ENCODE measurements around the gene LIPT2.
A peak's percentile ranks its signal among the peaks of the same experiment; 100 is the strongest.
"Not testable (repeated sequence)": the region's sequence is repeated elsewhere in the genome, so short reads cannot be mapped to it uniquely, and the experiment has no call there.

Gene LIPT2

DNA sequence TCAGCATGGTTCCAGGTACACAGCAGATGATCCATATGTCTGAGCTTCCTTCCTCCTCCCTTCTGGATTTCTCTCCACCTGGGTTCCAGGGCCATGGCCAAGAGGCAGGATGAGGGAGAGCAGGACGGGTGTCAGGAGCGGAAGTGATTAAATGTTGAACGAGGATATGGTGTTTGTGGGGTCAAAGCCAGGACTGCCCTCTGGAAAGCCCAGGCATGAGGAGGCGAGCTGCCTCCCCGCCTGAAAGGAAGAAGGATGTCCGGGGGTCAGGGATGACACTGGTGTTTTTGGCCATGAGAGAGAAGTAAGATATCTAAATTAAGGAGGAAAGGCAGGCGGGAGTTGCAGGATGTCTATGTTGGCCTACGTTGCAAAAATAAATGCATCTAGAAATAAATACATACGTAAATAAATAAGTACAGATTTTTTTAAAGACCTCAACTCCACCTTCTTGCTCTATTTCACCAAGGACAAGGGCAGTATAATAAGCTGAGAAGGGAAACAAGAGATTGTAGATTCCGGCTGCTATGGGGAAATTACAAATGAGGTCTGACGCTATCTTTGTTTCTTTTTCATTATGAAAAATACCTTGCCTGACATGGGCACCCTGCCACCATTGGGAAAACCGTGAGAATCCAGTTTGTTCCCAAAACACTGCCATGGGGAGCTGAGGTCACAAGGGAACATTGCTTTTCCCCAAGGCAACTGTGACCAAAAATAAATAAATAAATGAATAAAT is 27.6 kb upstream of the LIPT2 start:
- H3K36me3 Mint-ChIP-seq (ENCODE audit: low read depth): no peaks in the 10 kb centered on the region
- H3K9me3 Mint-ChIP-seq: no peaks in the 10 kb centered on the region
- no peak overlapping the region for H3K27ac Mint-ChIP-seq
- H3K4me3 Mint-ChIP-seq: no peak overlapping the region
- no peaks in the 10 kb centered on the region for H3K4me1 Mint-ChIP-seq (ENCODE audit: low read depth)
- peaks cover 22% of the 10 kb centered on the region for H3K27me3 Mint-ChIP-seq

DNA sequence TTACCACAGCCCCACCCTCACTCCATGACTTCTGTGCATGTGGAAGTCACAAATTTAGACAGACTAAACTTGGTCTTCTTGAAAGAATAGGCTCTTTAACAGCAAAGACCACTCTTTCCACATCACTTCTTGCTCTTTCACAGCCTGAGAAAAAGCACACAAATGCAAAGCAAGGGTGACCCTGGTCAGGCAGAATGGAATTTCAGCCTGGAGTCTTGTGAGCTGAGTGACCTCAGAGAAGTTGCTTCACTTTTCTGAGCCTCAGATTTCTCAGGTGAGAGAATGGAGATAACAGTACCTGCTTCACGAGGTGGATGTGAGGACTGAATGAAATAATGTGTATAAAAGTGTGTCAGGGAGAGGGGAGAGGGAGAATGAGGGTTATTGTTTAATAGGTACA is 26.8 kb upstream of the LIPT2 start:
- Mint-ChIP-seq H3K4me1 (ENCODE audit: low read depth) (no peaks in the 10 kb centered on the region), H3K4me3 (no peak overlapping the region), H3K9me3 (no peaks in the 10 kb centered on the region), H3K27ac (no peak overlapping the region), H3K27me3 (peaks cover 26% of the 10 kb centered on the region), H3K36me3 (ENCODE audit: low read depth) (no peaks in the 10 kb centered on the region)

DNA sequence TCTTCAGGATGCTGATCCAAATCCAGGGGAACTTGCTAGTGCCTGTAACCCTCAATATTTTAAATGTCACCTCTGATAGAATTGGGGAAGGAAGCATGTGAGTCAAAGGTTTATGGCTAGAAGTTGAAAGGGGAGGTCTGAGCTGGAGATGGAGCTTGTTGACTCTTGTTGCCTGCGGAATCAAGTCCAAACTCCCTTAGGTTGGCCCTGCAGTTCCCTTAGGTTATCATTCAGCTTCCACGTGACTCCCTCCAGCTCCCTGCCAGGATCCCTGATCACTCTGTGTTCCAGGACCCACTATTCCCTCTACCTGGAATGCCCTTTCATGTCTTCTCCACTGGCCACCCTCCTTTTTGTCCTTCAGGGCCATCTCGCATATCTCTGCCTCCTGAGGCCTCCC is 26.2 kb upstream of the LIPT2 start:
- Mint-ChIP-seq H3K27me3 (peaks cover 21% of the 10 kb centered on the region), H3K36me3 (ENCODE audit: low read depth) (no peaks in the 10 kb centered on the region), H3K4me1 (ENCODE audit: low read depth) (no peaks in the 10 kb centered on the region), H3K27ac (no peak overlapping the region), H3K4me3 (no peak overlapping the region), H3K9me3 (no peaks in the 10 kb centered on the region)

DNA sequence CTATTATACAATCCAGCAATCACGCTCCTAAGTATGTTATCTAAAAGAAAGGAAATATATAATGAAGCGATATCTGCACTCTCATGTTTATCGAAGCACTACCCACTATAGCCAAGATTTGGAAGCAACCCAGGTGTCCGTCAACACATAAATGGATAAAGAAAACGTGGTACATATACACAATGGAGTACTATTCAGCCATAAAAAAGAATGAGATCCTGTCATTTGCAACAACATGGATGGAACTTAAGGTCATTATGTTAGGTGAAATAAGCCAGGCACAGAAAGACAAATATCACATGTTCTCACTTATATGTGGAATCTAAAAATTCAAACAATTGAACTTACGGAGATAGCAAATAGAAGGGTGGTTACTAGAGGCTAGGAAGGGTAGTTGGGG is 24.1 kb upstream of the LIPT2 start:
- not testable (repeated sequence) for H3K4me3 Mint-ChIP-seq; H3K36me3 Mint-ChIP-seq (ENCODE audit: low read depth); H3K4me1 Mint-ChIP-seq (ENCODE audit: low read depth); H3K27ac Mint-ChIP-seq; H3K9me3 Mint-ChIP-seq
- H3K27me3 Mint-ChIP-seq: peaks cover 21% of the 10 kb centered on the region

DNA sequence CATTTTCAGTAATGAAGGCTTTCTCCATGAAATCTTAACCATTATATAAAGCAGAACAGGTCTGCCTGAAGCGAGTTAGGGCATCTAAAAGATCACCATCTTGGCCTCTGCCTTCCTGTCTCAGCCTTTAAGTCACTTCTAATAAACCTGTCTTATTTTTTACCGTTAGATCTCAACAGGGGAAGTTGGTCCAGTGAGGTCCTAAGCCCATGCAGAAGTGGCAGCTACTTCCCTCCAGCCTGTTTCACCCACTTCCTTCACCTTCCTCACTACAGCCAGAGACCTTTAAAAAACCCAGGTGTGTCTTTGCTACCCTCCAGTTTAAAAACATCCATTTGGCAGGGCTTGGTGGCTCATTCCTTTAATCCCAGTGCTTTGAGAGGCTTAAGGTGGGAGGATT is 14.1 kb upstream of the LIPT2 start:
- Mint-ChIP-seq H3K4me1 (ENCODE audit: low read depth) (no peaks in the 10 kb centered on the region), H3K9me3 (peaks cover 6% of the 10 kb centered on the region), H3K27ac (no peak overlapping the region), H3K27me3 (peaks cover 4% of the 10 kb centered on the region), H3K4me3 (no peak overlapping the region), H3K36me3 (ENCODE audit: low read depth) (no peaks in the 10 kb centered on the region)

DNA sequence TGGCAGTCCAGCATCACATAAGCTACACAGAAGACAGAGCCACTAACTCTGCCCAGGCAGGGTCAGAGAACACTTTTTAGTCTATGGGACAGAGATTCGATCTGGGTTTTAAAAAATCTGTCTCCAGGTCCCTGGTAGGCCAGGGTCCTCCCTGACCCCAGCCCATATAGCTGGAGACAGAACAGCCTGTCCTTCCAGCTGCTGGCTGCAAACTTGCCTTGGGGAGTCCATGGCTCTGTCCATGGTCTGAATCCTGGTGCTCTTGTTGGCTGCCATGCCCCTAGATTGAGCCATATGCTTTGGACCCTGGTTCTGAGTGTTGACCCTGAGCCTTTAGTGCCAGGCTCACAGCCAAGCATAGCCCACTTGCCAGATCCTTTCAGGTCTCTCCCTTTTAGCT is 13.3 kb upstream of the LIPT2 start:
- Mint-ChIP-seq H3K36me3 (ENCODE audit: low read depth) (peaks cover 3% of the 10 kb centered on the region), H3K27me3 (no peaks in the 10 kb centered on the region), H3K27ac (no peak overlapping the region), H3K4me3 (no peak overlapping the region), H3K4me1 (ENCODE audit: low read depth) (no peaks in the 10 kb centered on the region), H3K9me3 (no peaks in the 10 kb centered on the region)

DNA sequence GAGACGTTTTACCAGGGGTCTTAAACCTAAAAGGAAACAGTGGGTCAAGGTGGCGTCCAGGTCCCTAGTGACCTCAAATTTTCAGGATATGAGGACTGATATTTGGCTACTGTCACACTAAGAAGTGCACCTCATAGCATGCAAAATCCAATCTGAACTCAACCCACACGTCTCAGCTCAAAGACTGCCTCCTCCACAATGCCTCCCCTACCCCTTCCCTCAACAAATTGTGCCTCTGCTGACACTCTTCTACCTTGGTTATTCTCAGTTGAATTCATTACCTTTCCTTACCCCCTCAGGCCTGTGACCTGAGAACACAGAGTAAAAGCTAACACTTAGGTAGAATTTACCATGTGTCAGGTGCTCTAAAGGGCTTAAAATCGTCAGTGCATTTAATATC is 12.4 kb upstream of the LIPT2 start:
- Mint-ChIP-seq H3K27me3 (no peaks in the 10 kb centered on the region), H3K36me3 (ENCODE audit: low read depth) (peaks cover 5% of the 10 kb centered on the region), H3K4me3 (no peak overlapping the region), H3K27ac (no peak overlapping the region), H3K4me1 (ENCODE audit: low read depth) (no peaks in the 10 kb centered on the region), H3K9me3 (peaks cover 4% of the 10 kb centered on the region)

DNA sequence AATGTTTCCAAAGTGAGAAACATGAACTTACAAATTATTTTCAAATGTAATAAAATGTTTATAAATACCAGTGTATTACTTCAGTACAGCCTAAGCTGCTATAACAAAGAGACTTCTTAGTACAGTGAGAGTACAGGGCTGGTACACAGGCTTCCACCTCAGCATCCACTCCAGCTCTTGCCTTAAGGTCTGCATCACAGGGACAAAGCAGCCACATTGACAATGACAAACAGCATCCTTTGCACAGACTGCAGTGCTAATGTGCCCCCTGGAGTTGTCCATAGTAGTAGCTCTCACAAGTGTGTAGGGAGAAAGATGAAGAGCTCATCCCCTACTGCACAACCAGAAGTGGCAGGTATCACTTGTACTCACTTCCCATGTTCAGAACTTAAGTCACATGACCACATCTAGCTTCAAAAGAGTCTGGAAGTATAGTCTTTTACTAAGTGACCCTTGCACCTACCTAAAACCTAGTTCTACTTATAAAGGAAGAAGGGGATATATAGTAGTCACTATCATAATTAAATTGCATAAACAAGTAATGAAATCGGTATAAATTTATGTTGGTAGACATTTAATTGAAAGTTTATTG is 10.7 kb upstream of the LIPT2 start:
- Mint-ChIP-seq H3K36me3 (ENCODE audit: low read depth) (peaks cover 5% of the 10 kb centered on the region), H3K9me3 (peaks cover 4% of the 10 kb centered on the region), H3K4me3 (no peak overlapping the region), H3K27me3 (no peaks in the 10 kb centered on the region), H3K27ac (no peak overlapping the region), H3K4me1 (ENCODE audit: low read depth) (no peaks in the 10 kb centered on the region)

DNA sequence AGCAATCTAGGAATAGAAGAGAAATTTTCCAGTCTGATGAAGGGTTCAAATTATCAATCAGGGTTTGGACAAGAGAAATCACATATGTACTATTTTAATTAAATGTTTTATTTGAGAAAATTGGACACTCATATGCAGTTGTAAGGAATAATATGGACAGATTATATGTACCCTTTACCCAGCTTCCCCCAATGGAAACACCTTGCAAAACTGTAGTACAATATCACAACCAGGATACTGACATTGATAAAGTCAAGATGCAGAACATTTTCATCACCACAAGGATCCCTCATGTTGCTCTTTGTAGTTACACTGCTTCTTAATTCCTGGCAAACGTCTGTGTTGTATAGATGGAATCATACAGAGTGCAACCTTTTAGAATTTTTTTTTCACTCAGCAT is 1.4 kb upstream of the LIPT2 start:
- H3K36me3 Mint-ChIP-seq (ENCODE audit: low read depth): peaks cover 8% of the 10 kb centered on the region
- H3K4me1 Mint-ChIP-seq (ENCODE audit: low read depth): peaks cover 23% of the 10 kb centered on the region
- no peak overlapping the region for H3K27ac Mint-ChIP-seq
- no peaks in the 10 kb centered on the region for H3K27me3 Mint-ChIP-seq
- H3K9me3 Mint-ChIP-seq: no peaks in the 10 kb centered on the region
- no peak overlapping the region for H3K4me3 Mint-ChIP-seq

DNA sequence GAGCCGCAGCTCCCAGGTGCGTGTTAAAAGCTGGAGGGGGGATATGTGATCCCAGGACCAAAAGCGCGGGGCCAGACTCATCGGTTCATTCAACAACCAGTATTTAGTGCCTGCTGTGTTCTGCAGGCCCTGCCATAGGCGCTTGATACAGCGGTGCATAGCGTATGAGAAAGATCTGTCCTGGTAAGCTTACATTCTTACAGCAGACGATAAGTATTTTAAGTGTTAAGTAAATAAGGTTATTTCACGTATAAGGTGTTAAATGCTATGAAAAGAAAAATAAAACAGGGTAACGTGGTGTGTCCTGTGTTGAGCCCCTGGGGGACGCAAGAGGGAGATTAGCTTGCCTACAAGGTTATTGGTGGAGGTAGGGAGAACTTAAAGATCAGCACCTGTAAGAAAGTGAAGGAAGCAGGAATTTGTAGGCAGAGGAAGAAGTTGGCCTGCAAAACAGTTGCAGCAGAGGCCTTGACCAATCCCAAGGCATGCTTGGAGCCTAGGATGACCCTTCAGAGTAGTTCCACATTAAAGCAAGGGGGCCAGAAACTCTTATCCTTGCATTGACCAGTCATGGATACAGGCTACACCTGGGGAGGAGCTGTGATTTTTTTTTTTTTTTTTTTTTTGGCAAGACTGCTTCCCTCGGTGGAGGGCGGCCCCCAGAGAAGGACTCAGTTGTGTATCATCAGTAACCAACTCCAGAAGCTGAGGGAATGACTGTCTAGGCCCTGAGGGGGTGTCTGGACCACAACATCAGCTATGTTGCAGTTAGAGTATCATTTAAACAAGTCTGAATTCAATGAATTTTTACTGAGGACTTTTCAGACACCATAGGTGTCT is 487 bp upstream of the LIPT2 start:
- peak overlapping the region; percentile 45 for H3K27ac Mint-ChIP-seq
- H3K27me3 Mint-ChIP-seq: no peaks in the 10 kb centered on the region
- H3K4me1 Mint-ChIP-seq (ENCODE audit: low read depth): peaks cover 23% of the 10 kb centered on the region

DNA sequence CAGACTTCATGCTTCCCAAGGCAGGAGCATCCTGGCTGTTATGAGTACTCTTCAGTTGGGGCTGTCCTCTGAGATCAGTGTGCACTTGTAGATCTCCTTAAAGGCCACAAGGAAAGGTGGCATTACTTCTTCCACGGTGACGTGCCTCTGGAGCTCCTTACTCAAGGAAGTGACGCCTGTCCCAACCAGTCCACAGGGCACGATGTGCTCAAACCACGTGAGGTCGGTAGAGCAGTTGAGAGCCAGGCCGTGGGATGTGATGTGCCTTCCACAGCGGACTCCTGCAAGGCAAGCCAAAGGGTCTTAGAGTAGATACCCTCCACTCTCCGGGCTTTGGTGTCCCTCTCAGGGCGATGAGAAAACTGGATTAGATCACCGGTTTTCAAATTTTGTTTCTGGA is 1.4 kb downstream of the LIPT2 start:
- Mint-ChIP-seq H3K9me3 (no peaks in the 10 kb centered on the region), H3K4me3 (peak overlapping the region; percentile 81), H3K36me3 (ENCODE audit: low read depth) (peaks cover 1% of the 10 kb centered on the region), H3K27me3 (no peaks in the 10 kb centered on the region), H3K4me1 (ENCODE audit: low read depth) (peaks cover 23% of the 10 kb centered on the region), H3K27ac (peak overlapping the region; percentile 86)

More for the DNA sequence above, 487 bp upstream of the LIPT2 start:
- Mint-ChIP-seq H3K9me3 (no peaks in the 10 kb centered on the region), H3K4me3 (peak overlapping the region; percentile 77), H3K36me3 (ENCODE audit: low read depth) (peaks cover 8% of the 10 kb centered on the region)

DNA sequence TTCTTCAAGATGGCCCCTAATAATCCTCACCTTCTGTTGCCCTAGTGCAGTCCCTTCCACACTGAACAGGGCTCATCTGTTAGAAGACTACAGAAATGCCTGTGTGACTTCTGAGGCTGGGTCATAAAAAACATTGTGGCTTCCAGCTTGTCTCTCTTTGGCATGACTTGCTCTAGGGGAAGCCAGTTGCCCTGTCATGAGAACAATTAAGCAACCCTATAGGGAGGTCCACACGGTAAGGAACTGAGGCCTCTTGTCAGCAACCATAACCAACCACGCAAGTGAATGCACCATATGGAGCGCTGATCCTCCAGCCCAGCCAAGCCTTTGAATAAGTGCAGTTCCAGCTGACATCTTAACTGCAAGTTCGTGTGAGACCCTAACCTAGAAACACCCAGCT is 2.6 kb downstream of the LIPT2 start:
- Mint-ChIP-seq H3K36me3 (ENCODE audit: low read depth) (no peaks in the 10 kb centered on the region), H3K9me3 (no peaks in the 10 kb centered on the region), H3K27me3 (no peaks in the 10 kb centered on the region), H3K27ac (no peak overlapping the region), H3K4me1 (ENCODE audit: low read depth) (peaks cover 23% of the 10 kb centered on the region), H3K4me3 (no peak overlapping the region)

DNA sequence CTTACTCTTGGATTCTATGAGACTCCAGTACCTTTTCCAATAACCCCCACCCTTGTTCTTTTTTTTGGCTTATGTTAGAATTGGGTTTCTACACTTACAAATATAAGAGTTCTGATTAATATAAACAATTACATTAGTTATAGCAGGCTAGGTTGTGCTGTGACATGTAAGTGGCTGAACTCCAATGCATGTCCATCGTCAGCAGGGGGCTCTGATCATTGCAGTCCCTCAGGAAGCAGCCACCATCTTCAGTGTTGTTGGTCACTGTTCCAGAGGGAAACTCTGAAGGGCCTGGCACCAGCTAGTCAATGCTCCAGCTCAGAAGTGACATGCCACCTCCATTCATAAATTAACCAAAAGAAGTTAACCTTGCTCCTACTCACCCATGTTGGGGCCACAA is 5.6 kb downstream of the LIPT2 start:
- Mint-ChIP-seq H3K36me3 (ENCODE audit: low read depth) (no peaks in the 10 kb centered on the region), H3K27ac (no peak overlapping the region), H3K4me1 (ENCODE audit: low read depth) (peaks cover 12% of the 10 kb centered on the region), H3K9me3 (no peaks in the 10 kb centered on the region), H3K27me3 (no peaks in the 10 kb centered on the region), H3K4me3 (no peak overlapping the region)

DNA sequence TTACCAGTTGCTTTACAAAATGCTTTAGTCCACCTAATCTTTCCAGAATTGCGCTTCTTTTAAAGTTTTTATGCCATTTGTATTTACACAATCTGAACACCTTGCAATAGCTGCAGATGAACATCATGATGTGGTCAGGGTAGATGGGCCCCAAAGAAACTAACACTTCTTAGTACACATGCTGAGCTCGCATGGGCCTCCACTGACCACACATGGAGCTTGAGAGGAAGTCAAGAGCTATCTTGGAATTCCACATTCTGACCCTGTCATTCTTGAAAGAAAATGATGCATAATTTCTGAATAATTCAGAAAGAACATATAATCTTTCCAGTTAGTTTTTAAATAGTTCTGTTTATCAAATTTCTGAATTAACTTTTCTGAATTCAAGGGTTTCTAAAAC is 7.7 kb downstream of the LIPT2 start:
- Mint-ChIP-seq H3K4me1 (ENCODE audit: low read depth) (no peaks in the 10 kb centered on the region), H3K4me3 (no peak overlapping the region), H3K27ac (no peak overlapping the region), H3K27me3 (no peaks in the 10 kb centered on the region), H3K36me3 (ENCODE audit: low read depth) (no peaks in the 10 kb centered on the region), H3K9me3 (no peaks in the 10 kb centered on the region)

DNA sequence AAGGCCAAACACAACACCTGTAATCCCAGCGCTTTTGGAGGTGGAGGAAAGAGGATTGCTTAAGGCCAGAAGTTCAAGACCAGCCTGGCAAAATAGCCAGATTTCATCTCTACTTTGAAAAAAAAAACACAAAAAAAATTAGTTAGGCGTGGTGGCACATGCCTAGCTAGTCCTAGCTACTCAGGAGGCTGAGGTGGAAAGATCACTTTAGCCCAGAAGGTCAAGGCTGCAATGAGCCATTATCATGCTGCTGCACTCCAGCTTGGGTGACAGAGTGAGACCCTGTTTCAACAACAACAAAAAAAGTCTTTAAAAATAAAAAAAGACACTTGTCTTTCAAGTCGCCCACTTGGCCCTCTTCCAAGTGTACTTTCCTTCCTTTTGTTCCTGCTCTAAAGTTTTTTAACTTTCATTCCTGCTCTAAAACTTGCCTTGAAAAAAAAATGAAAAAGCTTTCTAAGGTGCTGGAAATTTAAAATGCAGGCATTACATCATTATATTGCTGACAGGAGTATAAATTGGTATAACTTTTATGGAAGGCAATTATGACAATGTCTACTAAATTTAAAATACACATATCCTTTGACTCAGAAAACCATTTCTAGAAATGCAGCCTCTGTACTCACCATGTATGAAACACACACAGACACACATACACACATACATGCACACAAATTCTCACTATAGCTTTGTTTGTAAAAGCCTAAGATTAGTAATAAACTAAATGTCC is 12.7 kb downstream of the LIPT2 start:
- Mint-ChIP-seq H3K4me3 (no peak overlapping the region), H3K36me3 (ENCODE audit: low read depth) (no peaks in the 10 kb centered on the region), H3K4me1 (ENCODE audit: low read depth) (no peaks in the 10 kb centered on the region), H3K9me3 (no peaks in the 10 kb centered on the region), H3K27me3 (no peaks in the 10 kb centered on the region), H3K27ac (no peak overlapping the region)

Data from stimulated activated naive CD8-positive, alpha-beta T cell treated with anti-CD3 and anti-CD28 coated beads, Interleukin-15, Interleukin-2, amounts not matched to agents 100 ng/mL and 50 ng/mL, for 24 hours (primary cell).